Ovary (tissue), 9 donors: ENCODE measurements around the gene ADCY1. TPM values are rescaled to one million over a fixed set of nuclear protein-coding genes. Genes with fewer than 3 reads are reported as not detected.

Experiments used
- DNase-seq, 5 donors: peaks; one replicate each; pipeline ENCODE4 v3.0.0-alpha.2; 2019 to 2020
- H3K27ac ChIP-seq, 2 donors: fragments of 200-600 bp; one replicate each; pipeline versions ENCODE4 v1.5.1 to v1.8.0; 2019 to 2022
- H3K27me3 ChIP-seq: fragments of 200-600 bp; one replicate; pipeline ENCODE4 v1.8.0; 2022
- H3K36me3 ChIP-seq: fragments of 200-600 bp; sonication (generic); one replicate; pipeline ENCODE4 v1.5.1; 2019
- H3K4me1 ChIP-seq: one replicate; pipeline ENCODE4 v1.8.1; 2013; ENCODE audit warnings: mild to moderate bottlenecking, moderate library complexity; ENCODE audit not compliant: insufficient read depth
- H3K4me3 ChIP-seq: fragments of 200-600 bp; sonication (generic); one replicate; pipeline ENCODE4 v1.5.1; 2017
- H3K9me3 ChIP-seq, 2 donors: fragments of 200-600 bp in 1 of 2; sonication (generic) in 1 of 2; one replicate each; pipeline versions ENCODE4 v1.5.1 to v1.8.1; 2013 to 2019; ENCODE audit warnings: mild to moderate bottlenecking in 1 of 2, moderate library complexity in 1 of 2
- EP300 ChIP-seq: sonication (generic); formaldehyde crosslinking; IDR thresholded peaks from one replicate; pipeline ENCODE4 v1.6.1; 2017; ENCODE audit warnings: antibody characterized with exemption
- POLR2A ChIP-seq: fragments of 450-650 bp; IDR thresholded peaks from one replicate; pipeline ENCODE4 v1.6.1; 2017; ENCODE audit warnings: antibody characterized with exemption, mild to moderate bottlenecking, moderate library complexity
- WGBS, 3 donors: extraction: QIAGEN DNeasy Blood & Tissue Kit in 1 of 3; methylation state at CpG; one replicate each; pipeline versions ENCODE4 v1.1.5 to v1.1.7; 2013 to 2017; 5-methylcytosine and 5-hydroxymethylcytosine counted together
- intact Hi-C, 4 donors: fragments of 100-400 bp; cut with DNase I; formaldehyde crosslinking; loops; one replicate each; pipeline versions ENCODE4 v1.11.0 to v1.15.1; 2022 to 2023
- polyA plus RNA-seq, 2 donors: library from polyadenylated mRNA; stranded (reverse); fragments of 200-250 nt in 1 of 2; fragments of 350-450 nt in 1 of 2; fragmentation: Illumina TruSeq in 1 of 2; extraction: RNeasy Lipid Tissue Mini Kit (QIAGEN cat#74804) in 1 of 2; gene quantifications; one replicate each; pipeline ENCODE4 v1.2.3, GENCODE V29; 2013 to 2014
- total RNA-seq, 7 donors: library from RNA; depleted of rRNA in 2 of 7; stranded (reverse); fragments of >200 nt in 2 of 7; fragmentation: NEBNext Ultra II Directional in 3 of 7; extraction: Animal tissue kit (Norgen Biotek cat#: 25700) in 3 of 7; gene quantifications; one replicate each; pipeline versions ENCODE4 v1.1.0 to v1.2.4, GENCODE V29; 2016 to 2023
- TF ChIP-seq, protein P1 (sequence below), 3 donors: fragments of 450-650 bp in 2 of 3; fragments of 200-600 bp in 1 of 3; IDR thresholded peaks; one replicate each; pipeline versions ENCODE4 v1.5.1 to v1.8.0; 2016 to 2022; ENCODE audit warnings: antibody characterized with exemption in 3 of 3, mild to moderate bottlenecking in 1 of 3
- donor health status: DM: no; HTN: no; CAD: no; lungs with moderate emphysema.
- donor health status: DM: no; HTN: no; CAD: no.
- donor health status: Bipolar disorder and iron deficiency.
- donor health status: DM: yes; HTN: yes; CAD: no.
- donor health status: DM: no; HTN: no; CAD: no.
- donor health status: DM: yes; HTN: yes; CAD: no.

ADCY1 gene
- total and polyA plus RNA-seq, 9 donors: 0.40 to 3.7 (median 1.7) TPM

DNA sequence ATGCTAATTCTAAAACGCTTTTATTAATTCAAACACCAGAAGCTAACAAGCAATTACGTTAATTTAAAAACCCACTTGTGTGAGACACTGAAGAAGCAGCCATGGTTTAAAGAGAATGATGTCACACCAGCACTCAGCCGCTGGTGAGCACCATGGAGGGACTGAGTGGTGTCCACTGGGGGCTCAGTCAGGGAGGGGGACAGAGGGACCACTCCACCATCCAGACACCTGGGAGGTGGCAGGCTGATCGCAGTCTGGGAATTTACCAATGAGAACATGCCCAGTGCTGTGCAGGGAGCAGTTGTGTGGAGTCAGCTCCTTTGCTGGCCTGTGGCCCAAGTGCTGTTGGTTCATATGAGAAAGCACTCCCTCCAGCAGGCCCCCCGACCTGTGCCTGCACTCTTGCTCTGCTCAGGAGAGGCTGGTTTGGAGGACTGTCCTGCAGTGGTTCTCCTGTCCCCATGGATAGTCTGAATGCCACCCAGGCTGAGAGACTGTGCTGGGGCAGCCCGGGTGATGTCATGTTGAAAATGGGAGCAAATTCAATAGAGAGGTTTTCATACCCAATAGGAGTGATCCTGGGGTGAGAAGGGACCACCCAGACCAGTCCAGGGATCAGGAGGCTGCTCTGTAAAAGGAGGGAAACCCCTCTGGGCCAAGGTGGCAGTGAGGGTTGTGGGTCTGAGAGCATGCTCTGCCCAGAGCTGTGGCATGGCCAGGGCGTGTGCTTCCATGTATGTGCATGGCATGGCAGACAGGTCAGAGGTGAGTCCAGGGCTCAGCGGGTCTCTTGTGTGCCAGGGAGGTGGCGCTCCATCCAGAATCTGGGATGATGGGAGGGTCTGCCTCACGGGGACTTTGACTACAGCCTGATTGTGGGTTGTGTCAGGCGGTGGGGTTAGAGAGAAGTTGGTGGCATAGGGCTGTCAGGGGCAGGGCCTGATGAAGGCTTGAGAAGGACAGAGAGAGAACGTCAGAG lies 12.7 kb downstream of the ADCY1 start:
- 79 to 83% (median 80%) methylated on average over 12 of the region's 12 CpGs for WGBS, 3 donors
- no peak overlapping the region for H3K4me3 ChIP-seq
- H3K9me3 ChIP-seq: no peaks in the 10 kb centered on the region
- no peaks in the 10 kb centered on the region for H3K4me1 ChIP-seq
- TF ChIP-seq EP300 (no peak), POLR2A (no peak)
- TF ChIP-seq, protein P1, sequence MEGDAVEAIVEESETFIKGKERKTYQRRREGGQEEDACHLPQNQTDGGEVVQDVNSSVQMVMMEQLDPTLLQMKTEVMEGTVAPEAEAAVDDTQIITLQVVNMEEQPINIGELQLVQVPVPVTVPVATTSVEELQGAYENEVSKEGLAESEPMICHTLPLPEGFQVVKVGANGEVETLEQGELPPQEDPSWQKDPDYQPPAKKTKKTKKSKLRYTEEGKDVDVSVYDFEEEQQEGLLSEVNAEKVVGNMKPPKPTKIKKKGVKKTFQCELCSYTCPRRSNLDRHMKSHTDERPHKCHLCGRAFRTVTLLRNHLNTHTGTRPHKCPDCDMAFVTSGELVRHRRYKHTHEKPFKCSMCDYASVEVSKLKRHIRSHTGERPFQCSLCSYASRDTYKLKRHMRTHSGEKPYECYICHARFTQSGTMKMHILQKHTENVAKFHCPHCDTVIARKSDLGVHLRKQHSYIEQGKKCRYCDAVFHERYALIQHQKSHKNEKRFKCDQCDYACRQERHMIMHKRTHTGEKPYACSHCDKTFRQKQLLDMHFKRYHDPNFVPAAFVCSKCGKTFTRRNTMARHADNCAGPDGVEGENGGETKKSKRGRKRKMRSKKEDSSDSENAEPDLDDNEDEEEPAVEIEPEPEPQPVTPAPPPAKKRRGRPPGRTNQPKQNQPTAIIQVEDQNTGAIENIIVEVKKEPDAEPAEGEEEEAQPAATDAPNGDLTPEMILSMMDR (IDR thresholded peaks at IDR 0.05): no peak
- intact Hi-C loops: no loop called here
- H3K36me3 ChIP-seq: no peaks in the 10 kb centered on the region
- no peaks in the 10 kb centered on the region for H3K27me3 ChIP-seq
- H3K27ac ChIP-seq: no peak overlapping the region
- peak in 1 of 5 donors; percentile 15 for DNase-seq

DNA sequence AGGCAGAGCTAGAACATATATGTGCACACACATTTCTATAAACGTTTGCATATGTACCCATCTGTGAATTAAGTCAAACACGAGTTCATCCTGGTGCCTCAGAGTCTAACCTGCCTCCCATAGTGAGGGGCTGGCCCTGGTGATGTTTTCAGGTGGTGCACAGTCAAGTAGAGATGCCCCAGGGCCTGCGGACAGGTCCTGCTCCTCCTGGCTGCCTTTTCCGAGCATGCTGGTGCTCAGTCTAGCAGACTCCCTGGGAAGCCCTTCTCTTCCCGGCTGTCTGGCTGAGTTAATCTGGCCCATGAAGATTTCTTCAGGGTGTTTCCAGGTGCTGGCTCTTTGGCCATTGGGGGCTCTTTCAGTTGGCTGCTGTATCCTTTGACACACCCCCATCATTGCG lies 14.3 kb downstream of the ADCY1 start:
- H3K4me3 ChIP-seq: no peak overlapping the region
- WGBS, 3 donors: 81 to 86% (median 85%) methylated on average over 6 of the region's 6 CpGs
- no peaks in the 10 kb centered on the region for H3K9me3 ChIP-seq
- no peaks in the 10 kb centered on the region for H3K27me3 ChIP-seq
- no peak overlapping the region for H3K27ac ChIP-seq
- H3K4me1 ChIP-seq: no peaks in the 10 kb centered on the region
- DNase-seq: no peak
- intact Hi-C loops: no loop called here
- TF ChIP-seq POLR2A (no peak), EP300 (no peak)
- TF ChIP-seq, protein P1 (IDR thresholded peaks at IDR 0.05): no peak
- no peaks in the 10 kb centered on the region for H3K36me3 ChIP-seq

DNA sequence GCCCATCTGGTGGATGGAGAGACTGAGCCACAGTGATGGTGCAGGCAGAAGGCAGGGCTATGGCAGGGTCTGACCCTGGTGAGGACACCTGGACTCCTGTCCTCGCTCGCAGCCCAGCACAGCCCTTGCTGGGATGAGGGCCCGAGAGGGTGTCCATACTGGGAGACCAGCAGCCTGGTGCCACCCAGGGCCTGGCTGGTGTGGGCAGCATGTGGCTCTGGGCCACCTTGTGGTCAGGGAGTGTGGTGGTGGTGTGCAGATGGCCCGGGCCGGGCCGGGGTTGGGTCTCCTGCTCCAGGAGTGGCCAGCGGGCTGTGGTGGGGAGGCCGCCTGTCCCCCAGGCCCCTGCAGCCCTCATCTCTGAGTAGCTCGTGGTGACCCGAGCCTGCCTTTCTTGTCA lies 14.9 kb downstream of the ADCY1 start:
- Histone ChIP-seq H3K27ac (no peak overlapping the region), H3K9me3 (no peaks in the 10 kb centered on the region), H3K4me3 (no peak overlapping the region), H3K27me3 (no peaks in the 10 kb centered on the region), H3K4me1 (no peaks in the 10 kb centered on the region), H3K36me3 (no peaks in the 10 kb centered on the region)
- intact Hi-C loops: no loop called here
- no peak for DNase-seq
- WGBS, 3 donors: 89 to 91% (median 91%) methylated on average over 7 to 10 of the region's 10 CpGs
- TF ChIP-seq POLR2A: no peak
- TF ChIP-seq, protein P1 (IDR thresholded peaks at IDR 0.05): no peak

DNA sequence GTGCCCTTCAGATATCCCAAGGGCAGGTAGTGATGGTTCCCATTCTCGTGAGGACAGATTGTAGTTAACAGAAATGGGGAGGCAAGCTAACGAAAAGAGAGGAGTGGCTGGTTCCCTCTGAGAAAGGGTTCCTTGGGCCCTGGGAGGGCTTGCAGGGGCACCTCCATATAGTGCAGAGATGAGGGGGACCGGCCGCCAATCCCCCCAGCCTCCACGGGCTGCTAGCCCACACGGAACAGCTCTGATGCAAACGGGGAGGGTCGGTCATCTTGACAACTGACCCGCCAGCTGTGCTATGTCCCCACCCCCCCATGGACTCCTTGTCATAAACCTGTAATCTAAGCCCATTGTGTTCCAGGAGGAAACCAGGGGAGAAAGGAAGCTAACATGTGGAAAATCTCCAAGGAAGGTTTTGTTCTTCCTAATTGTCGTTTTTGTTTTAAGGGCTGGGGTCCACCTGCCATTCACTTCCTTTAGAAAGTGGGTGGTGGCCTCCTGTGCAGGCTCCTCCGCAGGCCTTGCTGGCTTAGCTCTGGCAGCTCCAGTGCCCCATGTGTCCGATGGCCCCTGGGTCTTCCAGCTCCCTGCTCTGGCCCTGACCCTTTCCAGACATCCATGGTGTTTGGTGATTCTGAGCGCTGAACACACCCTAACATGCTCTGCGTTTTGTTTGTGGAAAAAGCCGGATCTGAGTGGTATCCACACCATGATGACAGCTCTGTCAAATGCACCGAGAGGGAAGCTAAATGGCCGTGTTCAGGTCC lies 15.9 kb downstream of the ADCY1 start:
- intact Hi-C loops: no loop called here
- TF ChIP-seq POLR2A (no peak), EP300 (no peak)
- TF ChIP-seq, protein P1 (IDR thresholded peaks at IDR 0.05): no peak
- peak in 1 of 5 donors; percentile 2 for DNase-seq
- Histone ChIP-seq H3K27me3 (no peaks in the 10 kb centered on the region), H3K4me1 (no peaks in the 10 kb centered on the region), H3K4me3 (no peak overlapping the region), H3K27ac (no peak overlapping the region), H3K9me3 (no peaks in the 10 kb centered on the region), H3K36me3 (no peaks in the 10 kb centered on the region)
- WGBS, 3 donors: 42 to 52% (median 46%) methylated on average over 17 of the region's 17 CpGs
